Mesendoderm (in vitro differentiated cells): ENCODE measurements around the gene BRD3OS.

Experiments used
- DNase-seq: peaks from one replicate; pipeline ENCODE4 v3.0.0; 2013
- H2AK5ac ChIP-seq: 2 replicates; pipeline ENCODE4 v1.6.1; 2013; ENCODE audit warnings: low read length, inconsistent platforms
- H2BK120ac ChIP-seq: 2 replicates; pipeline ENCODE4 v1.6.1; 2013; ENCODE audit warnings: low read depth, mild to moderate bottlenecking, low read length, moderate library complexity, mixed read lengths
- H2BK15ac ChIP-seq: replicated peaks from 2 replicates; pipeline ENCODE4 v1.6.1; 2013; ENCODE audit warnings: low read depth, mild to moderate bottlenecking, moderate library complexity
- H2BK5ac ChIP-seq: 2 replicates; pipeline ENCODE4 v1.6.1; 2013; ENCODE audit warnings: low read length, inconsistent platforms
- H3K18ac ChIP-seq: 2 replicates; pipeline ENCODE4 v1.6.1; 2013; ENCODE audit warnings: mild to moderate bottlenecking, low read length, mixed read lengths
- H3K23ac ChIP-seq: one replicate; pipeline ENCODE4 v1.6.1; 2013; ENCODE audit warnings: low read length
- H3K27ac ChIP-seq: 2 replicates; pipeline ENCODE4 v1.5.1; 2013; ENCODE audit warnings: low read depth, mild to moderate bottlenecking, inconsistent platforms, low read length, moderate library complexity
- H3K27me3 ChIP-seq: 2 replicates; pipeline ENCODE4 v1.6.1; 2013; ENCODE audit warnings: low read length, control low read depth, mild to moderate bottlenecking, inconsistent platforms; ENCODE audit not compliant: insufficient read depth, poor library complexity
- H3K36me3 ChIP-seq: 2 replicates; pipeline ENCODE4 v1.6.1; 2013; ENCODE audit warnings: low read length, inconsistent platforms; ENCODE audit not compliant: control insufficient read depth, insufficient read depth
- H3K4ac ChIP-seq: one replicate; pipeline ENCODE4 v1.6.1; 2013; ENCODE audit warnings: low read depth, mild to moderate bottlenecking, low read length, moderate library complexity
- H3K4me1 ChIP-seq: 2 replicates; pipeline ENCODE4 v1.6.1; 2013; ENCODE audit warnings: low read depth, low read length, inconsistent platforms; ENCODE audit not compliant: control insufficient read depth
- H3K4me2 ChIP-seq: 2 replicates; pipeline ENCODE4 v1.6.1; 2013; ENCODE audit warnings: low read length
- H3K4me3 ChIP-seq: 2 replicates; pipeline ENCODE4 v1.5.1; 2013; ENCODE audit warnings: mild to moderate bottlenecking, low read length
- H3K56ac ChIP-seq: one replicate; pipeline ENCODE4 v1.6.1; 2013; ENCODE audit warnings: low read length
- H3K79me1 ChIP-seq: 2 replicates; pipeline ENCODE4 v1.6.1; 2013; ENCODE audit warnings: low read length, inconsistent platforms
- H3K79me2 ChIP-seq: 2 replicates; pipeline ENCODE4 v1.6.1; 2013; ENCODE audit warnings: mild to moderate bottlenecking, low read length; ENCODE audit not compliant: control insufficient read depth, insufficient read depth
- H3K9ac ChIP-seq: 2 replicates; pipeline ENCODE4 v1.6.1; 2013; ENCODE audit warnings: low read length, inconsistent platforms
- H4K5ac ChIP-seq: one replicate; pipeline ENCODE4 v1.6.1; 2013; ENCODE audit warnings: low read length
- H4K8ac ChIP-seq: one replicate; pipeline ENCODE4 v1.6.1; 2013; ENCODE audit warnings: low read depth, mild to moderate bottlenecking, control low read depth, low read length, moderate library complexity
- WGBS: extraction: QIAGEN DNeasy Blood & Tissue Kit; methylation state at CpG from one replicate; pipeline ENCODE4 v1.1.7; 2013; ENCODE audit warnings: low lambda C conversion rate, missing lambda C conversion rate; ENCODE audit not compliant: insufficient coverage; ENCODE audit errors: extremely low coverage; 5-methylcytosine and 5-hydroxymethylcytosine counted together

Gene BRD3OS

DNA sequence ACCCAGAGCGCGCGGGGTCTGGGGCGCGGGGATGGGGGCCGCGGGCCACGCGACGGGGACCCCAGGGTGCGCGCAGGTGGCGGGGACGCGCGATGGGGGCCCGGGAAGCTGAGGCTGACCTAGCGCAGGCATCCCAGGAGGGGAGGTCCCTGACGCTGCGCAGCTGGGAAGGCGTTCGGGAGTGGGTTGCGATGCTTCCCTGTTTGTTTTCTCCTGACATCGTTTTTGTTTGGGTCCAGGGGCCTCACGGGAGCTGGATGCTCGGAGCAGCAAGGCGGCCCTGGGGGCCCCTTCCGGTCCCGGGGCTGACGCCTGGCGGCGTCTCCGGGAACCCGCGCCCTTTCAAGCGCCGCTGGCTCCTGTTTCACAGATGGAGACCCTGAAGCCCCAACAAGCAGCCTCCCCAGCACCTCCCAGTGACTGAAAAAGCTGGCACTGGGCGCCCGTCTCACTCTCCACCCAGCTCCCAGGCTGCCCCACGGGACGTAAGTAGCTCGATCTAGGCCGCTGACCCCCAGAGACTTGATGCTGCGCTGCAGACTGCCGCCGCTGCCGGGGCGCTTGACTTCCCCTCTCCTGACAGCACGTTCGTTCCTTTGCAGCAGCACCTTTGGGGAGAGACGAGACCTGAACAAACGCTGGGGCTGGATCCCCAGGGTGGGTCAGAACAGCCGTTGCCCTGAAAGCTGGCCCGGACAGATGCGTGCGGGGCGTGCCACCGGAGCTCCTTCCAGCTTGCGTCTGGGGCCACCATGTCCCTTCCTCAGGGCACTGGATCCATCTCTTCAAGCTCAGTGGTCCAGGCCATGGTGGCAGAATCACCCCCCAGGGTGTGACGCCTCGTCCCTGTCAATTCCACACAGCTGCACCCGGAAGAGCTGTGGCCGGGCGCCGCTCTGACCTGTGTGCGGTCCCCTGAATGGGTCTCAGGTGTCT is 593 bp downstream of the BRD3OS start:
- Histone ChIP-seq H2AK5ac (no peak overlapping the region), H3K4me3 (peak overlapping the region; percentile 49), H3K27ac (no peak overlapping the region), H2BK15ac (no peak overlapping the region), H4K5ac (no peak overlapping the region), H4K8ac (no peak overlapping the region), H3K4me1 (peaks cover 2% of the 10 kb centered on the region), H3K4me2 (peak overlapping the region; percentile 28), H3K36me3 (peaks cover 2% of the 10 kb centered on the region), H3K18ac (peak overlapping the region; percentile 23), H2BK120ac (no peak overlapping the region), H3K23ac (peak overlapping the region; percentile 89), H3K56ac (peak overlapping the region; percentile 79), H3K79me1 (no peaks in the 10 kb centered on the region), H2BK5ac (no peak overlapping the region), H3K4ac (no peak overlapping the region), H3K27me3 (no peaks in the 10 kb centered on the region), H3K9ac (peak overlapping the region; percentile 57), H3K79me2 (no peaks in the 10 kb centered on the region)
- peak; percentile 74 for DNase-seq
- no CpG with 5 or more reads among the region's 66 CpGs for WGBS

DNA sequence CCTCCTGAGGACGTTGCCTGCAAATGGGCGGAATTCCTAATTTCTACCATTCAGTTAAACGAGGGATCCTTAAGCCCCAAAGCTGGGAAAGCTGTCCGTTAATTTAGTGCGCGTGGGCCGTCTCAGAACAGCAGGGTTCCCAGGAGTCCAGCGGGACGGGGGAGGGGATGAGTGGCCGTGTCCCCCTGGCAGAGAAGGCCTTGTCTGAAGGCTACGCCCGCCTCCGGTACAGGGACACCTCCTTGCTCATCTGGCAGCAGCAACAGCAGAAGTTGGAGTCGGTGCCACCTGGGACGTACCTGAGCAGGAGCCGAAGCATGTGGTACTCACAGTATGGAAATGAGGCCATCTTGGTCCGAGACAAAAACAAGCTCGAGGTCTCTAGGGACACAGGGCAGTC is 1.3 kb downstream of the BRD3OS start:
- H3K4me1 ChIP-seq = peaks cover 2% of the 10 kb centered on the region
- no peaks in the 10 kb centered on the region for H3K27me3 ChIP-seq
- no peak overlapping the region for H3K27ac ChIP-seq
- no peak overlapping the region for H3K23ac ChIP-seq
- no peak overlapping the region for H3K18ac ChIP-seq
- no CpG with 5 or more reads among the region's 18 CpGs for WGBS
- H4K5ac ChIP-seq = no peak overlapping the region
- H3K79me2 ChIP-seq = no peaks in the 10 kb centered on the region
- no peak overlapping the region for H3K9ac ChIP-seq
- no peak overlapping the region for H2AK5ac ChIP-seq
- H2BK120ac ChIP-seq = no peak overlapping the region
- H3K4ac ChIP-seq = no peak overlapping the region
- no peak overlapping the region for H4K8ac ChIP-seq
- DNase-seq = no peak
- H3K56ac ChIP-seq = no peak overlapping the region
- no peak overlapping the region for H2BK5ac ChIP-seq
- peaks cover 2% of the 10 kb centered on the region for H3K36me3 ChIP-seq
- no peak overlapping the region for H2BK15ac ChIP-seq
- no peaks in the 10 kb centered on the region for H3K79me1 ChIP-seq
- no peak overlapping the region for H3K4me2 ChIP-seq
- no peak overlapping the region for H3K4me3 ChIP-seq

DNA sequence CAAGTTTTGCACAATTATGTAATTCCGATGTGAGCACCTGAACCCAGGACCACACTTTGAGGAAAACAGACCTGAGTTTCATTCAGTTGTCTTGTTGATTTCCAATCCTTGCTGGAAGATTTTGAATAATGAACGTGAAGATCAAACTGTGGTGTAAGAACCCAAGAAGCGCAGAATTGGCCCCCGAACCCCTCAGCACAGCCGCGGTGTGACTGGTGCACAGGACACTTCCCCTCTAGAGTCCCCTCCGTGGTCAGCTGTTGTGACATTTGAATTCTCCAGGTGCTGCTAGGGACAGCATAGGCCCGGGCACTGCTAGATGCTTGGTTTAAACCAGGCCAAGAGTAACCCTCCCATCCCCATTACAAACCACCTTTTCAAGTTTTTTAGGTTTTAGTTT is 1.7 kb downstream of the BRD3OS start:
- no peak overlapping the region for H3K4me2 ChIP-seq
- H3K23ac ChIP-seq = no peak overlapping the region
- no CpG with 5 or more reads among the region's 8 CpGs for WGBS
- no peak overlapping the region for H2BK5ac ChIP-seq
- DNase-seq = no peak
- no peak overlapping the region for H3K9ac ChIP-seq
- no peak overlapping the region for H2BK120ac ChIP-seq
- H3K79me2 ChIP-seq = no peaks in the 10 kb centered on the region
- no peak overlapping the region for H4K8ac ChIP-seq
- H3K27ac ChIP-seq = no peak overlapping the region
- H3K79me1 ChIP-seq = no peaks in the 10 kb centered on the region
- no peak overlapping the region for H2BK15ac ChIP-seq
- peaks cover 3% of the 10 kb centered on the region for H3K36me3 ChIP-seq
- no peak overlapping the region for H3K4me3 ChIP-seq
- H2AK5ac ChIP-seq = no peak overlapping the region
- H3K18ac ChIP-seq = no peak overlapping the region
- H3K4me1 ChIP-seq = peaks cover 2% of the 10 kb centered on the region
- no peaks in the 10 kb centered on the region for H3K27me3 ChIP-seq
- H3K56ac ChIP-seq = no peak overlapping the region
- H4K5ac ChIP-seq = no peak overlapping the region
- H3K4ac ChIP-seq = no peak overlapping the region

DNA sequence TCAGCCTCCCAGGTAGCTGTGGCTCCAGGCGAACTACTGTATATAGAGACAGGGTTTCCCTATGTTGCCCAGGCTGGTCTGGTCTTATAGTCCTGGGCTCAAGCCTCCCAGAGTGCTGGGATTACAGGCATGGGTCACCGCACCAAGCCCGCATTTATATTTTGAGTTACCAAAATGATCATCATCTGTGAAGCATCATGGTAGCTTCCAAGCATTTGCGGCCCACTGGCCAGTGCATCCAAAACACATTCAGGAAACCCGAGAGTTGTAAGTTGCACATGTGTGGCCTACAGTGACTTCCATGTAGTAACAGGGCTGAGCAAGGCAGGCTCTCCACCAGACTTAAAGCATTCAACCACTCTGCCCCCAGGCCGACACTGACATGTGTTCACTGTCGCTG is 2.3 kb downstream of the BRD3OS start:
- no peak for DNase-seq

DNA sequence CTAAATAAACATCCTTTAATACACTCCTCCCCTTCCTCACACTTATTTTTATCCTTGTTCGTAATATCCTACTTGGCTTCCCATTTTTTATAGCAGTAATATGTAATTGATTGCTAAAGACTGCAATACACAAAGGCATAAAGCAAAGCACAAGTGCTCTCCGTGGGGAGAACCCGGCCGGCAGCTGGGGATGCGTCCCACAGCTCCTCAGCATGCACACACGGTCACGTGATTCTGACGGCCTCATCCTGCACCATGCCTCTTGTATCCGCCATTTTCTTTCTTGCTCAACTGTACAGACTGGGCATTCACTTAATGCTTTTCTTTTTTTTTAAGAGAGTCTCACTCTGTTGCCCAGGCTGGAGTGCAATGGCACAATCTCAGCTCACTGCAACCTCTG is 2.8 kb downstream of the BRD3OS start:
- Histone ChIP-seq H4K8ac (no peak overlapping the region), H3K27ac (no peak overlapping the region), H3K27me3 (no peaks in the 10 kb centered on the region), H3K79me1 (no peaks in the 10 kb centered on the region), H3K4me3 (no peak overlapping the region), H3K4me1 (peaks cover 2% of the 10 kb centered on the region), H3K18ac (no peak overlapping the region), H3K4me2 (no peak overlapping the region), H2AK5ac (no peak overlapping the region), H4K5ac (no peak overlapping the region), H3K9ac (no peak overlapping the region), H3K36me3 (peaks cover 4% of the 10 kb centered on the region), H3K4ac (no peak overlapping the region), H2BK120ac (no peak overlapping the region), H2BK15ac (no peak overlapping the region), H3K23ac (no peak overlapping the region), H3K79me2 (no peaks in the 10 kb centered on the region), H3K56ac (no peak overlapping the region), H2BK5ac (no peak overlapping the region)
- WGBS = 100% methylated on average over 1 of the region's 9 CpGs
- DNase-seq = no peak

More for the DNA sequence above, 2.3 kb downstream of the BRD3OS start:
- H2BK15ac ChIP-seq = no peak overlapping the region
- H3K56ac ChIP-seq = no peak overlapping the region
- no peak overlapping the region for H2BK120ac ChIP-seq
- H3K27ac ChIP-seq = no peak overlapping the region
- H3K4me3 ChIP-seq = no peak overlapping the region
- no peak overlapping the region for H3K18ac ChIP-seq
- H2BK5ac ChIP-seq = no peak overlapping the region
- no peaks in the 10 kb centered on the region for H3K79me2 ChIP-seq
- H3K36me3 ChIP-seq = peaks cover 3% of the 10 kb centered on the region
- WGBS = no CpG with 5 or more reads among the region's 7 CpGs
- no peak overlapping the region for H3K9ac ChIP-seq
- H3K4me1 ChIP-seq = peaks cover 2% of the 10 kb centered on the region
- no peak overlapping the region for H3K4ac ChIP-seq
- no peak overlapping the region for H4K8ac ChIP-seq
- no peaks in the 10 kb centered on the region for H3K79me1 ChIP-seq
- H3K23ac ChIP-seq = no peak overlapping the region
- H3K27me3 ChIP-seq = no peaks in the 10 kb centered on the region
- H2AK5ac ChIP-seq = no peak overlapping the region
- no peak overlapping the region for H4K5ac ChIP-seq
- H3K4me2 ChIP-seq = no peak overlapping the region
